ENCODE data around the gene NOC4L.

DNA sequence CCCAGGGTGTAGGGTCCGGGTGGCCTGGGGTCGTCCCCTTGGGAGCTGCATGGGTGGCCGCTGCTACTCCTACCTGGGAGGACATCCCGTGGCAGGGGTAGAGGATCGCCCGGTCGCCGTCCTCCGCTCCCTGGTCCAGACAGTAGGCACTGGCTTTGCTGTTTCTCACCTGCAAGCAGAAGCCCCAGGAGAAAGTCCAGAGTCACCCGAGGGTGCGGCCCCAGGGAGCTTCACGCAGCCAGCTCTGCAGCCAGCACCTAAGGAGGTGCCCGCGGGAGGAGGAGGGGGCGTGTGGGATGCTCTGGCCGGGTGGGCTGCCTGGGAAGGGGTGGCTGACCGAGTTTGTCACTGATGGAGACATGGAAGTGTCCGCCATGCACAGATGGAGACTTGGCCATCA lies 54.8 kb downstream of the NOC4L start:
- TF ChIP-seq, protein P1, sequence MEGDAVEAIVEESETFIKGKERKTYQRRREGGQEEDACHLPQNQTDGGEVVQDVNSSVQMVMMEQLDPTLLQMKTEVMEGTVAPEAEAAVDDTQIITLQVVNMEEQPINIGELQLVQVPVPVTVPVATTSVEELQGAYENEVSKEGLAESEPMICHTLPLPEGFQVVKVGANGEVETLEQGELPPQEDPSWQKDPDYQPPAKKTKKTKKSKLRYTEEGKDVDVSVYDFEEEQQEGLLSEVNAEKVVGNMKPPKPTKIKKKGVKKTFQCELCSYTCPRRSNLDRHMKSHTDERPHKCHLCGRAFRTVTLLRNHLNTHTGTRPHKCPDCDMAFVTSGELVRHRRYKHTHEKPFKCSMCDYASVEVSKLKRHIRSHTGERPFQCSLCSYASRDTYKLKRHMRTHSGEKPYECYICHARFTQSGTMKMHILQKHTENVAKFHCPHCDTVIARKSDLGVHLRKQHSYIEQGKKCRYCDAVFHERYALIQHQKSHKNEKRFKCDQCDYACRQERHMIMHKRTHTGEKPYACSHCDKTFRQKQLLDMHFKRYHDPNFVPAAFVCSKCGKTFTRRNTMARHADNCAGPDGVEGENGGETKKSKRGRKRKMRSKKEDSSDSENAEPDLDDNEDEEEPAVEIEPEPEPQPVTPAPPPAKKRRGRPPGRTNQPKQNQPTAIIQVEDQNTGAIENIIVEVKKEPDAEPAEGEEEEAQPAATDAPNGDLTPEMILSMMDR (IDR thresholded peaks at IDR 0.05; ENCODE audit: low read length), result no peak
- no peak for TF ChIP-seq EZH2 (IDR thresholded peaks at IDR 0.05; ENCODE audit: borderline replicate concordance, low read length)
